Mucosa of stomach (tissue), 1 donor: ENCODE measurements around the gene HHLA2.
"Not testable (repeated sequence)": the region's sequence is repeated elsewhere in the genome, so short reads cannot be mapped to it uniquely, and the experiment has no call there.

ENCODE experiments used
- H3K27me3 ChIP-seq: one replicate; pipeline ENCODE4 v1.7.0; 2013; ENCODE audit warnings: mild to moderate bottlenecking, low read length; ENCODE audit not compliant: control insufficient read depth, insufficient read depth
- H3K36me3 ChIP-seq: one replicate; pipeline ENCODE4 v1.7.0; 2013; ENCODE audit warnings: low read length; ENCODE audit not compliant: control insufficient read depth, insufficient read depth
- H3K4me1 ChIP-seq: one replicate; pipeline ENCODE4 v1.7.0; 2013; ENCODE audit warnings: mild to moderate bottlenecking, low read length; ENCODE audit not compliant: control insufficient read depth, insufficient read depth
- H3K4me3 ChIP-seq: one replicate; pipeline ENCODE4 v1.7.0; 2013; ENCODE audit warnings: low read length
- H3K9ac ChIP-seq: one replicate; pipeline ENCODE4 v1.7.0; 2013; ENCODE audit warnings: mild to moderate bottlenecking, low read length, moderate library complexity
- H3K9me3 ChIP-seq: one replicate; pipeline ENCODE4 v1.7.0; 2013; ENCODE audit warnings: mild to moderate bottlenecking, low read length, moderate library complexity; ENCODE audit not compliant: control insufficient read depth
- donor health status: Pancreatic carcinoma.

HHLA2 gene

GRCh38 chr3:108283989-108284388 is 12.4 kb upstream of the HHLA2 start:
- Histone ChIP-seq H3K9me3 (no peaks in the 10 kb centered on the region), H3K36me3 (no peaks in the 10 kb centered on the region), H3K9ac (no peak overlapping the region), H3K27me3 (no peaks in the 10 kb centered on the region), H3K4me1 (no peaks in the 10 kb centered on the region), H3K4me3 (no peak overlapping the region)

DNA sequence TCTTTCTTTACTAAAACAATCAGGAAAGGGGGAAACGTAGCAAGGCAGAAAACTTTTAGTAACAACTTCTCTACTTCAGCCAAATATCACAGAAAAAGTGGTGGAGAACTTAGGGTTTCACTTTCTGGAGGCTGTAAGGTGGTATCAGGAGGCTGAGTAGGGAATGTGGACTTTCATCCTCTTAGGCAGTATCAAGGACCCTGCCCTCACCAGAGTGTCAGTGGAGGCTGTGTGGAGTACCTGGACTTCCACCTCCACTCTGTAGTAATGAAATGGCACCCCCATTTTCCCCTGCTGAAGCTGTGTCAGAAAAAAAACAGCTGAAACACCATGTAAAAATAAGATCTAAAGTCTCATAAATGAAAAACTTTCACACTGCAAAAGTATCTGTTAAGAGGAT is 11.2 kb upstream of the HHLA2 start:
- H3K27me3 ChIP-seq = no peaks in the 10 kb centered on the region
- H3K9ac ChIP-seq = no peak overlapping the region
- no peaks in the 10 kb centered on the region for H3K4me1 ChIP-seq
- H3K4me3 ChIP-seq = no peak overlapping the region
- H3K36me3 ChIP-seq = no peaks in the 10 kb centered on the region
- no peaks in the 10 kb centered on the region for H3K9me3 ChIP-seq

DNA sequence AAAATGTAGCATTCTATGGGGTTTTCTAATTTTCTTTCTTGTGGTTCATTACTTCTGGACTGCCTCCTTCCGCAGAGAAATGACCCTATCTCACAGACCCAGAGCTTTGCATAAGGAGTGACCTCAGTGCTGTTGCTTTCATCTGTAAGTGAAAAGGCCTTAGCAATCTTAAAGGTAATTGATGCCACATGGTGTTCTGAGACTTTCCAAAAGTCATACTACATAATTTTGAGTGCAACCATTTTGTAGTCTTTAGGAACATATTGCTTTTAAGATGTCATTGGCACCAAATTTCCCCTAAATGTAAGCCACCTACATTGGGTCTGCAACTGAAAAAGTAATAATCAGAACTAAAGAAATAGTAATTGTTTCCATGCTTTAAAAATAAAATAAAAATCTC is 9.2 kb upstream of the HHLA2 start:
- Histone ChIP-seq H3K9me3 (no peaks in the 10 kb centered on the region), H3K36me3 (no peaks in the 10 kb centered on the region), H3K9ac (no peak overlapping the region), H3K4me3 (no peak overlapping the region), H3K27me3 (no peaks in the 10 kb centered on the region), H3K4me1 (no peaks in the 10 kb centered on the region)

DNA sequence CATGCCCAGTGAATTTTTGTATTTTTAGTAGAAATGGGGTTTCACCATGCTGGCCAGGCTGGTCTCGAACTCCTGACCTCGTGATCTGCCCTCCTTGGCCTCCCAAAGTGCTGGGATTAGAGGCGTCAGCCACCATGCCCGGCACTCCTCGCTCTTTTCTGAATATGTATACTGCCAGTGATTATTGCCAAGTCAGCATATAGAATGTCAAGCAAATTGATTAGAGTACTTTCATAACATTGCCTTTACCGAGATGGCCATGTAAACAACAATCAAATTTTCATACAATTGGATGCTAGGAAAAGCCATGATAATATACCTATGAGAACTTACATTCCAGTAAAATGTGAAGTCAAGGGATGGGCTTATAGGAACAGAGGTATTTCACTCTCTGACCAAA is 8.2 kb upstream of the HHLA2 start:
- H3K36me3 ChIP-seq, H3K9me3 ChIP-seq, H3K27me3 ChIP-seq, H3K4me1 ChIP-seq, H3K9ac ChIP-seq, H3K4me3 ChIP-seq: not testable (repeated sequence)

- Histone ChIP-seq H3K4me1 (no peaks in the 10 kb centered on the region), H3K4me3 (no peak overlapping the region), H3K9ac (no peak overlapping the region), H3K27me3 (no peaks in the 10 kb centered on the region), H3K36me3 (no peaks in the 10 kb centered on the region), H3K9me3 (no peaks in the 10 kb centered on the region)
These were observed 7.2 kb upstream of the HHLA2 start for GRCh38 chr3:108289159-108289558.

- Histone ChIP-seq H3K9ac (no peak overlapping the region), H3K27me3 (no peaks in the 10 kb centered on the region), H3K9me3 (no peaks in the 10 kb centered on the region), H3K4me3 (no peak overlapping the region), H3K4me1 (peaks cover 9% of the 10 kb centered on the region), H3K36me3 (no peaks in the 10 kb centered on the region)
These were observed 3.9 kb upstream of the HHLA2 start for GRCh38 chr3:108292450-108292849.

DNA sequence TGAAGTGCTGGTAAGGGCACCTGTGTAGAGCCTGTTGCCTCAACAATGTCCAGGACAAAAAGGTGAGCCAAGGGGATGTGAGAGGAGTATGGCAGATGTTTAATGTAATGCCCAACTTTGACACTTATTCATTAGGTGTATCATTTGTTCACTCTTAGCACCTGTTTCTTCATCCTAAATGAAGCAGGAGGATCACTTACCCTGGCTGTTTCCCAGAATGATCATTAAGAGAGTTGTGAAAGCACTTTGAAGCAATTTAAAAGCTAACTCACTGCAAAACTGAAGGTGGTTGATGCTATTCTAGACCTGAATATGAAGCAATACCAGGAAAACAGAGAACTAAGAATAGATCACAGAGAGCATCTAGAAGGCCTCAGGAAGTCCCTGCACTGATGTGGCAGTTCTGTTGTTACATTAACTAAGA is 3.4 kb upstream of the HHLA2 start:
- no peak overlapping the region for H3K4me3 ChIP-seq
- no peaks in the 10 kb centered on the region for H3K27me3 ChIP-seq
- no peaks in the 10 kb centered on the region for H3K36me3 ChIP-seq
- no peak overlapping the region for H3K9ac ChIP-seq
- no peaks in the 10 kb centered on the region for H3K9me3 ChIP-seq
- H3K4me1 ChIP-seq = peaks cover 9% of the 10 kb centered on the region

DNA sequence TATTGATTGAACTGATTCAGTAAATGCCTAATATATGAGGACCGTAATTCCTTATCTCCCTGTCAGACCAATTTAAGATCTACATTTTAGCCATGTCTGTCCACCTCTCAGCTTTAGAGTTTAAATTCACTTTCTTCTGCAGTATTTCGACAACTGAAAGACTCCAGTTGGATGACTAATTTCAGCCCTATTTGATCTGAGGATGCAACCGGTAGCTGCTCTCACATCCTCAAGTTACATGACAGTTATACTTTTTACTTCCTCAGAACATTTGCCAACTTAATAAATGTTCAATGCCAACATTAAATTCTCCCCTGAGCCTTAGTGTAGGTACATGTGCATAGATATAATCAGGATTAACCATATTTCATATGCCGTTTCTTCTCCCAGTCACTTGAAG is 2.5 kb upstream of the HHLA2 start:
- Histone ChIP-seq H3K4me1 (peaks cover 9% of the 10 kb centered on the region), H3K9me3 (no peaks in the 10 kb centered on the region), H3K4me3 (no peak overlapping the region), H3K27me3 (no peaks in the 10 kb centered on the region), H3K9ac (no peak overlapping the region), H3K36me3 (no peaks in the 10 kb centered on the region)

DNA sequence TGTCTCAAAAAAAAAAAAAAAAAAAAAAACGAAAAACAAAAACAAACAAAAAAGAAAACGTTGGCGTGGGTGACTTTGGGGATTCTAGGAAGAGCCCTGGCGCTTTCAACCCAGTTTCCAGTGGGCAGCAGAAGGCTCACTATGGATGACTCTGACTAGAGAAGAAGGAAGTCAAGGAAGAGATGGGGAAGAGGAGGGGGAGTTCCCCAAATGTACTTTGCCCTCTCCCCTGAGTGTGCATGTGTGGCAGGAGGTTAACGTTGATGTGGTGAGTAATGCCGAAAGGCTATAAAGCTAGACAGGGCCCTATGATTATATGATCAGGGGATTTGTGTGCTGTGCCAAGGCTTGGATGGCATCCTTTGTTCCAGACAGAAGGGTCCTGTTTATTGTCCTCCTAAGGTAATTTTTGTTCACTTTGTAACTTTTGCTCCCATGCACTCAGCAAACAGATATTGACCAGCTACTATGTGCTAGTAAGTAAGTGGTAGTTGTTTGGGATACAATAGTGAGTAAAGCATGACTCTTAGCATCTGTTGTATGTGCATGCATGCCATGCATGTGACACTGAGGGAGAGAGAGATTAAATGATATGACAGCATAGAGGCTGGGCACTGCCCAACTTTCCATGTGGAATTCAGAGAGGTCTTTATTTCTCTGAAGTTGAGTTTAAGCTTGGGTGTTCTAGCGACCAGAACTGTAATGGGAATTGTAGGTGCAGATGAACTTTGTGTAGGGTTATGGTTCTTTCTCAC is 750 bp upstream of the HHLA2 start:
- Histone ChIP-seq H3K27me3 (no peaks in the 10 kb centered on the region), H3K4me3 (peak overlapping the region; percentile 7), H3K9ac (no peak overlapping the region), H3K4me1 (peaks cover 18% of the 10 kb centered on the region), H3K9me3 (no peaks in the 10 kb centered on the region), H3K36me3 (no peaks in the 10 kb centered on the region)

DNA sequence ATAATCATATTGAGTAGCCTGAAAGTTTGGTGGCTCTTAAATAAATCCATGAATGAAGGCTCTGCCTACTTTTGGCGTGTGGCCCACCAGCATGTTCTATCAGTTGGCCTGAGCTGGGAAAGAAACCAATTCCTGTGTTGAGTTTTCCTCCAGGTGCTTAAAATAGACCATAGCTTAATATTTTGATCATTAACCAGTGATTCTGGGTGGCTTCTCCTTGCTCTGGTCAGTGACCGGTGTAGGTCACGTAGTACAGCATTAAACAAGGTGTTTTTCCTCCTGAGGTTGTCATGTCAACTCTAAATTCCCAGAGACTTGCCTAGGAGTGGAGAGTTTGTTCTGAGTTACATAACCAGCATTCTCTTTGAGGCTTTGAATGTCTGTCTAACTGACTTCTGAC is 1.3 kb downstream of the HHLA2 start:
- peak overlapping the region; percentile 6 for H3K9ac ChIP-seq
- H3K9me3 ChIP-seq = no peaks in the 10 kb centered on the region
- no peaks in the 10 kb centered on the region for H3K27me3 ChIP-seq
- no peaks in the 10 kb centered on the region for H3K36me3 ChIP-seq
- H3K4me3 ChIP-seq = no peak overlapping the region
- H3K4me1 ChIP-seq = peaks cover 21% of the 10 kb centered on the region

DNA sequence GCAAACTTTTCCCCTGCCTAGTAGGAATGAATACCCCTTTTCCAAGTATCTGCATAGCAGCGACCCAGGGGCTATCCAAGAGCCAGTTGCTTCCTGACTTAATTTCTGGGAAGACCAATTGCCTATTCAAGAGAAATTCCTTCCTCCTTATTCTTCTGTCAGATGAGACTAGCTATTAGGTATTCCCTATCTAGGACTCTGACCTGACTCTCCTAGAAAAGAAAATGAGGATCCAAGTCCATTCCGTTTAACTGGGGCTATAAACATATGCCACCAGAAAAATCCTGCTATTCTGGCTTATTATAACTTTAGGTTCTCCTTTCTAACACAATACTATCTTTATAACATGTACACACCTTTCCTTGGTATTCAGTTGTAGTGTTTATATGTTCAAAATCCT is 1.7 kb downstream of the HHLA2 start:
- peaks cover 21% of the 10 kb centered on the region for H3K4me1 ChIP-seq
- H3K4me3 ChIP-seq = no peak overlapping the region
- H3K9me3 ChIP-seq = no peaks in the 10 kb centered on the region
- peak overlapping the region; percentile 6 for H3K9ac ChIP-seq
- no peaks in the 10 kb centered on the region for H3K27me3 ChIP-seq
- no peaks in the 10 kb centered on the region for H3K36me3 ChIP-seq

DNA sequence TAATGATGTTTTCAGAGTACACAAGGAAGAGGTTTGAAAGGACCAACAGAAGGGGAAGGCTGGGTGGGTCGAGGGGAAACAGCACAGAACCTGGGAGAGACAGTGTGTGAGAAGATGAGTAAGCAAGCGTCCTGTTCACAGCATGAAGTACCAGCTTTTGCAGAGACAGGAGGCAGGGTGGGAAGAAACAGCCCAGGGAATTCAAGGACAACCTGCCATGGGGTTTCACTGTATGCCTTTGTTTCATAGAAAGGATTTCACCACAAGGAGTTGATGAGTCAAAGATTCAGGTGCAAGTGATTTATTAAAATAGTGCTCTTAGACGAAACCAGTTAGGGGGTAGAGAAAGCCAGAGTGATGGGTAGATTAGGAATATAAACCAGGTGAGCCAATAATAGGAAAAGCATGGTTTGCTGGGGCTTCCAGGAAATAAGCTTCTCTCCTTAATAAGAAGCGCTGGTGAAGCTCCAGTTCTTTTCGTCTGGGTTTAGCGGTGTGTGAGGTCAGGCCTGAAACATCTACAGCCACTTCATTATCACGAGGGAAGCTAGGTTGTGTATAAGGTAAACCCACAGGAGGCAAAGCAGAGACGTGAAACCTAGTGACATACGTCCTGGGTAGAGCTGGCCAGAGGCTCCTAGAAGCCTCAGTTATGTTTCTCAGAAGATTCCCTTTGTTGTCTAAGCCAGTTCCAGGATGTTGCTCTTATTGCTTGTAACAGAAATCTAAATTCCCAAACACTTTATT is 3.9 kb downstream of the HHLA2 start:
- no peaks in the 10 kb centered on the region for H3K36me3 ChIP-seq
- H3K9me3 ChIP-seq = no peaks in the 10 kb centered on the region
- peaks cover 21% of the 10 kb centered on the region for H3K4me1 ChIP-seq
- no peak overlapping the region for H3K4me3 ChIP-seq
- no peaks in the 10 kb centered on the region for H3K27me3 ChIP-seq
- H3K9ac ChIP-seq = no peak overlapping the region
